Nasal cavity respiratory epithelium epithelial cell of viscerocranial mucosa (primary cell): ENCODE measurements around the gene FFAR2. TPM values are rescaled to one million over a fixed set of nuclear protein-coding genes. Genes with fewer than 3 reads are reported as not detected.

Source experiments
- total RNA-seq: library from RNA; depleted of rRNA; stranded (reverse); fragments of >200 nt; gene quantifications from 2 replicates; pipeline ENCODE4 v1.2.3, GENCODE V29; 2014

FFAR2 gene
- total RNA-seq = not detected in 2 replicates

DNA sequence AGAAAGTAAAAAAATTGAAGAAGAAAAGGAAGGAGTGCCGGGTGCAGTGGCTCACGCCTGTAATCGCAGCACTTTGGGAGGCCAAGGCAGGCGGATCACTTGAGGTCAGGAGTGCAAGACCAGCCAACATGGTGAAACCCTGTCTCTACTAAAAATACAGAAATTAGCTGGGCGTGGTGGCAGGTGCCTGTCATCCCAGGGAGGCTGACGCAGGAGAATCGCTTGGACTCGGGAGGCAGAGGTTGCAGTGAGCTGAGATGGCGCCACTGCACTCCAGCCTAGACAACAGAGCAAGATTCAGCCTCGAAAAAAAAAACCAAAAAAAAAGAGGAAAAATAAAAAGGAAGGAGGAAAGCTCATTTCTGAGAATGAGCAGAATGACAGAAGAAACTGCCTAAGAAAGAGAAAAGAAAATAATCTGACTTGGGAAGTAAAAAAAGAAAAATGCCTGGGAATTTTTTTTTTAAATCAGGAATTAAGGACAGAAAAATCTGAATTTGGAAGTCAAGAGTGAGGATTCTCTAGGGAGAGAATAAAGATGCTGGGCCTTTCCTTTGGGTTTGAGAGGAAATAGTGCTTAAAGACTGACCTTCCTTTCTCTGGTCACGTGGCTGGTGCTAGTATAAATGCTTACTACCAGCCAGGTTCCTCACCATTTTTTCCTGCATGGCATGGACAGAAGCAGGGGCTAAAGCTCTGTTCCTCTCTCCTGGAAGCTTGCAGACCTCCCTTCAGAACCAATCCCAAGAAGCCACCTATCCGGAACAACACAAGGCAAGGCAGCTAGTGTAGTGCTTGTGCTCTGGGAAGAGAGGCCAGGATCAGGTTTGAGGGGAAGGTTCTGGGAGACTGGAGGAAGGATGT, at the start of gene FFAR2:
FFAR2 (plus strand) TSS at position 652 of the 864 bp plus-strand sequence. CDS start 1,458 bp downstream, outside the sequence.

DNA sequence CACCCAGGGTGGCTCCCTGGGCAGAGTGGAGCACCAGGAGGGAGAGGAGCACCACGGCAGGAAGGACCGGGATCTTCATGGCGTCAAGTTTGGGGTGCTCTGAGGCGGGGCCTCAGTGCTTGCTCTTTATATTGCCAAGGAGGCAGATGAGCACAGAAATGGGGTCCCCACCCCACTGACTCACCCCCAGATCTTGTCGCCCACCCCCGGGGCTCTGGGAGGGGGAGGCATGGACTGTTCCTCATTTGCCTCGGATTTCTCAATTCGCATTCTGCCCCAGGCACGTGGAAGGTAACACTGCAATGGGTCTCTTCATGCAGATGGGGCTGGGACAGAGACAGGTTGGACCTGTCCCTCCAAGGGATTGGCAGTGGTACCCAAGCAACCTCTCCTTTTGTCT, 42.3 kb downstream of the FFAR2 start, which contains the start of gene KRTDAP:
KRTDAP (minus strand) TSS at position 101 of the 400 bp plus-strand sequence; CDS start at position 79, 22 bp downstream.

Other genes starting within 250 kb of the FFAR2 start
- gene FAM187B, start 219.5 kb upstream of the FFAR2 start, total RNA-seq = not detected in 2 replicates
- gene LSR, start 199.3 kb upstream of the FFAR2 start, total RNA-seq = 25.6 and 121 TPM in 2 replicates
- gene USF2, start 179.3 kb upstream of the FFAR2 start, total RNA-seq = 64.6 and 90.3 TPM in 2 replicates
- not detected in 2 replicates for gene HAMP, start 165.7 kb upstream of the FFAR2 start, total RNA-seq
- not detected in 2 replicates for gene MAG, start 156.1 kb upstream of the FFAR2 start, total RNA-seq
- gene CD22, start 119.1 kb upstream of the FFAR2 start, total RNA-seq = 0.34 TPM in 1 of 2 replicates, not detected in the other
- gene FFAR1, start 100.4 kb upstream of the FFAR2 start, total RNA-seq = not detected in 2 replicates
- not detected in 2 replicates for gene FFAR3, start 89.8 kb upstream of the FFAR2 start, total RNA-seq
- not detected in 2 replicates for gene GPR42, start 77.2 kb upstream of the FFAR2 start, total RNA-seq
- 0.28 and 13.7 TPM in 2 replicates for gene KRTDAP, start 42.2 kb downstream of the FFAR2 start, total RNA-seq
- 78.4 and 142 TPM in 2 replicates for gene DMKN, start 65.4 kb downstream of the FFAR2 start, total RNA-seq
- gene SBSN, start 80.1 kb downstream of the FFAR2 start, total RNA-seq = 16.5 and 67.3 TPM in 2 replicates
- not detected in 2 replicates for gene GAPDHS, start 85.2 kb downstream of the FFAR2 start, total RNA-seq
- 99.0 and 109 TPM in 2 replicates for gene TMEM147, start 97.4 kb downstream of the FFAR2 start, total RNA-seq
- not detected in 2 replicates for gene ATP4A, start 115.4 kb downstream of the FFAR2 start, total RNA-seq
- gene PMIS2, start 137.9 kb downstream of the FFAR2 start, total RNA-seq = not detected in 2 replicates
- 3.1 and 4.6 TPM in 2 replicates for gene HAUS5, start 164.5 kb downstream of the FFAR2 start, total RNA-seq
- 33.2 and 37.9 TPM in 2 replicates for gene RBM42, start 180.8 kb downstream of the FFAR2 start, total RNA-seq
- gene ETV2, start 193.5 kb downstream of the FFAR2 start, total RNA-seq = 0.34 TPM in 1 of 2 replicates, not detected in the other
- 88.5 and 102 TPM in 2 replicates for gene COX6B1, start 200.1 kb downstream of the FFAR2 start, total RNA-seq
- gene UPK1A, start 218.3 kb downstream of the FFAR2 start, total RNA-seq = not detected in 2 replicates